OCI-LY3 (cell line): ENCODE measurements around the gene ZSCAN12.

Experiments used
- H2AFZ ChIP-seq: fragments of 200-600, 300-600 bp; shearing (Covaris generic); 2 replicates; pipeline ENCODE4 v1.6.0; 2014; ENCODE audit warnings: antibody characterized with exemption, low read depth, low read length
- H3K27ac ChIP-seq: fragments of 200-600, 300-600 bp; sonication (generic); 2 replicates; pipeline ENCODE4 v1.5.1; 2014; ENCODE audit warnings: mild to moderate bottlenecking, low read length, moderate library complexity, mixed read lengths
- H3K27me3 ChIP-seq: fragments of 200-600, 300-600 bp; sonication (generic); 2 replicates; pipeline ENCODE4 v1.6.1; 2014; ENCODE audit warnings: low read depth, low read length, mixed read lengths
- H3K36me3 ChIP-seq: fragments of 200-600, 300-600 bp; sonication (generic); replicated peaks from 2 replicates; pipeline ENCODE3; 2014; ENCODE audit warnings: low read depth, low read length, mixed read lengths
- H3K4me1 ChIP-seq: fragments of 300-600, 200-600 bp; sonication (generic); 2 replicates; pipeline ENCODE4 v1.6.1; 2014; ENCODE audit warnings: low read length, mixed read lengths
- H3K4me2 ChIP-seq: fragments of 200-600, 300-600 bp; sonication (generic); 2 replicates; pipeline ENCODE4 v1.6.1; 2014; ENCODE audit warnings: low read length, mixed read lengths
- H3K4me3 ChIP-seq: fragments of 300-600, 200-600 bp; sonication (generic); 2 replicates; pipeline ENCODE4 v1.5.1; 2014; ENCODE audit warnings: antibody characterized with exemption, mild to moderate bottlenecking, low read length, moderate library complexity
- H3K79me2 ChIP-seq: fragments of 300-600, 200-600 bp; shearing (Covaris generic); 2 replicates; pipeline ENCODE4 v1.6.1; 2014; ENCODE audit warnings: mild to moderate bottlenecking, low read length, mixed read lengths
- H3K9ac ChIP-seq: fragments of 300-600, 200-600 bp; shearing (Covaris generic); 2 replicates; pipeline ENCODE4 v1.6.0; 2014; ENCODE audit warnings: mild to moderate bottlenecking, low read length, moderate library complexity
- H3K9me3 ChIP-seq: fragments of 200-600, 300-600 bp; shearing (Covaris generic); 2 replicates; pipeline ENCODE4 v1.6.1; 2014; ENCODE audit warnings: low read length, mixed read lengths; ENCODE audit not compliant: insufficient read depth
- H4K20me1 ChIP-seq: fragments of 200-600, 300-600 bp; sonication (generic); 2 replicates; pipeline ENCODE4 v1.6.1; 2016; ENCODE audit warnings: low read length, mixed read lengths; ENCODE audit not compliant: insufficient read depth
- EZH2phosphoT487 ChIP-seq: fragments of 200-600 bp; shearing (Covaris generic); IDR thresholded peaks from 2 replicates; pipeline ENCODE4 v1.6.1; 2018; ENCODE audit warnings: antibody characterized with exemption, mixed run types, low read depth
- TF ChIP-seq, protein P1 (sequence below): fragments of 200-600, 300-600 bp; sonication (generic); IDR thresholded peaks from 2 replicates; pipeline ENCODE4 v1.5.1; 2014; ENCODE audit warnings: antibody characterized with exemption, low read length, low read depth

The ZSCAN12 gene

DNA sequence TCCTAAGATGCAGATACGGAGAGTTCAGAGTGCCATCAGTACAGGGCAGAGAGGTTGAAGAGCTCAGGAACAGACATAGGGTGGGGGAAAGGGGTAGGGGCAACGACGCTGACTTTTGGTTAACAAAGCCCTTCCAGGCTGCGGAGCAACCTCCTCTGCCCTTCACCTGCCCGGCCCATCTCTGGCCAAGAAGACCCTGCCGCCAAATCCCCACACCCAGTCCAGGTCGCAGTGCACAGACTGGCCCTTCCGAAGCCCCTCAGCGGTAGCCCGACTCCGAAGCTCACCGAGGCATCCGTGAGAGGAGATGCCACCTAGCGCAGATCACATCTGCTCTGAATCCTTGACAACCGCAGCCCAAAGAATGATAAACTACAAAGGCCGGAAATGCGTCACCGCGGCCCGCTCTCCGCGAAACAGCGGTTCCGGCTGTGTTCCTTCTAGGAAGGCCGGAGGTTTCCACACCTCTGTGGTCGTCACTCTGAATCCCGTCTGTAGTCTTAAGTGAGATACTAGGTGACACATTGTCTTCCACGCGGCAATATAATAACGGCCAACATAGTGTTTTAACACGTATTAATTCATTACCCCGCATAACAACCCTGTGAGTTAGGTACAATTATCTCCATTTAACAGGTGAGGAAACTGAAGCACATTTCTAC is 43.7 kb upstream of the ZSCAN12 start, which contains the start of gene ZSCAN23:
TSS of gene ZSCAN23 (minus strand) at position 380 of the 662 bp plus-strand sequence. CDS start 7,225 bp downstream, outside the sequence.
- H2AFZ ChIP-seq, result no peak within 1 kb of the TSS
- no peak within 1 kb of the TSS for H3K4me2 ChIP-seq

DNA sequence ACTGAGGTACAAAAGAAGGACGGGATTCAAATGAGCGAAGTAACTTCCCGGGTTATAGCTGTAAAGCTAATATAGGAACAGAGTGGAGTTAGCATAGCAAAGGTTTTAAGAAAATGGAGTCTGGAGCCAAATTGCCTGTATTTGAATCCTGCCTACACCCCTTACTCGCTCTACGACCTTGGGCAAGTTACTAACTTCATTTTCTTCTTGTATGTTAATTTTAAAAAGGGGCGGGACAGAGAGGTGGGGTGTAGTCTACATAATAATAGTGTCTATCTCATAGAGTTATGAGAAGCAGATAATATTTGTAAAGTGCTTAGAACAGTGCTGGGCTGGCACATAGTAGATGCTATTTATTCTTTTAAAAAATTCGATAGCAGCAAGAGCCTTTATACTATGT is 43.0 kb upstream of the ZSCAN12 start:
- Histone ChIP-seq H3K27me3 (no peaks in the 10 kb centered on the region), H3K36me3 (no peaks in the 10 kb centered on the region), H3K4me3 (no peak overlapping the region), H3K4me2 (no peak overlapping the region), H3K27ac (no peak overlapping the region), H3K4me1 (no peaks in the 10 kb centered on the region), H2AFZ (no peak overlapping the region), H3K9me3 (no peaks in the 10 kb centered on the region), H4K20me1 (no peaks in the 10 kb centered on the region), H3K79me2 (no peaks in the 10 kb centered on the region), H3K9ac (no peak overlapping the region)
- TF ChIP-seq, protein P1, sequence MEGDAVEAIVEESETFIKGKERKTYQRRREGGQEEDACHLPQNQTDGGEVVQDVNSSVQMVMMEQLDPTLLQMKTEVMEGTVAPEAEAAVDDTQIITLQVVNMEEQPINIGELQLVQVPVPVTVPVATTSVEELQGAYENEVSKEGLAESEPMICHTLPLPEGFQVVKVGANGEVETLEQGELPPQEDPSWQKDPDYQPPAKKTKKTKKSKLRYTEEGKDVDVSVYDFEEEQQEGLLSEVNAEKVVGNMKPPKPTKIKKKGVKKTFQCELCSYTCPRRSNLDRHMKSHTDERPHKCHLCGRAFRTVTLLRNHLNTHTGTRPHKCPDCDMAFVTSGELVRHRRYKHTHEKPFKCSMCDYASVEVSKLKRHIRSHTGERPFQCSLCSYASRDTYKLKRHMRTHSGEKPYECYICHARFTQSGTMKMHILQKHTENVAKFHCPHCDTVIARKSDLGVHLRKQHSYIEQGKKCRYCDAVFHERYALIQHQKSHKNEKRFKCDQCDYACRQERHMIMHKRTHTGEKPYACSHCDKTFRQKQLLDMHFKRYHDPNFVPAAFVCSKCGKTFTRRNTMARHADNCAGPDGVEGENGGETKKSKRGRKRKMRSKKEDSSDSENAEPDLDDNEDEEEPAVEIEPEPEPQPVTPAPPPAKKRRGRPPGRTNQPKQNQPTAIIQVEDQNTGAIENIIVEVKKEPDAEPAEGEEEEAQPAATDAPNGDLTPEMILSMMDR, result no peak
- no peak for TF ChIP-seq EZH2phosphoT487

More for the DNA sequence above, 43.7 kb upstream of the ZSCAN12 start, which contains the start of gene ZSCAN23:
- no peak within 1 kb of the TSS for H3K4me3 ChIP-seq
- H3K9ac ChIP-seq, result no peak within 1 kb of the TSS
- no peaks in the 10 kb centered on the region for H3K27me3 ChIP-seq
- H3K9me3 ChIP-seq, result no peaks in the 10 kb centered on the region
- H4K20me1 ChIP-seq, result no peaks in the 10 kb centered on the region
- H3K79me2 ChIP-seq, result no peaks in the 10 kb centered on the region
- no peak for TF ChIP-seq EZH2phosphoT487
- TF ChIP-seq, protein P1, result no peak
- no peak within 1 kb of the TSS for H3K27ac ChIP-seq
- no peaks in the 10 kb centered on the region for H3K36me3 ChIP-seq
- H3K4me1 ChIP-seq, result no peaks in the 10 kb centered on the region

DNA sequence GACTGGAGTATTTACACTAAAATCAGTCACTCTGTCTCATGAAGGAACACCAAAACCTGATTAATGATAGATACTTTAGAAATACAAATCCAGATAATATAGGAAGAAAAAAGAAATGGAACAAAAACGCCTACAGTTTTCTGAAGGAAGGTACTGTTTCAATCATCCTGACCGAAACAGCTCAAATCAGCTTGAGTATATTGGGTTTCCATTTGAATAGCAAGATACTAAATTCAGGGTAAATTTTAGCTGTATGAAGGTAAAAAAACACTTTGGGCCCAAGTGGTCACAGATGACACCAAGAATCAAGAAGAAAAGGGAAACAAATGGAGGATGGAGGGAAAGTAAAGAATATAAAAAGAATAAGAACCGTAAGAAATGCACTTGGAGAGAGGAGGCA is 36.9 kb upstream of the ZSCAN12 start:
- Histone ChIP-seq H3K36me3 (no peaks in the 10 kb centered on the region), H3K27me3 (no peaks in the 10 kb centered on the region; the same call in 1 of the 2 replicates), H3K79me2 (no peaks in the 10 kb centered on the region), H3K9ac (no peak overlapping the region), H3K4me2 (no peak overlapping the region), H3K9me3 (no peaks in the 10 kb centered on the region), H4K20me1 (no peaks in the 10 kb centered on the region), H3K27ac (no peak overlapping the region), H3K4me1 (no peaks in the 10 kb centered on the region), H2AFZ (no peak overlapping the region), H3K4me3 (no peak overlapping the region)
- TF ChIP-seq, protein P1, result no peak
- TF ChIP-seq EZH2phosphoT487, result no peak

DNA sequence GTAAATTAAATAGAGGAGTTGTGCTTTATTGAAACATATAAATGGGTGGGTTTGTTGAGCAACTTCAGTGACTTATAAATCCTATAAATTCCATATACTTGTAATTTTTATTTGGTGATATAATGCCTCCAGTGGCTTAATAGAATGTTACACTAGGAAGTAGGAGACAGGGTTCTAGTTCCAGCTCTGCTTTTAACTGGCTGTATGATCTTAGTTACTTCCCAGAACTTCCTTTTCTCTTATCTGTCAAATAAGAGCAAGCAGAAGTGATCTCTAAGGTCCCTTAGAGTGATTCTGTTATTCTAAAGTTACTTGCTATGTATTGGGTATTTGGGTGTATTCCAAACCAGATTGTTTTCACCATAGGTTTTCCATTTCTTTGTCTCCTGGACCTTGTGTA is 33.6 kb upstream of the ZSCAN12 start:
- TF ChIP-seq, protein P1, result no peak
- TF ChIP-seq EZH2phosphoT487, result no peak
- no peak overlapping the region for H2AFZ ChIP-seq
- no peak overlapping the region for H3K4me3 ChIP-seq
- H3K27me3 ChIP-seq, result no peaks in the 10 kb centered on the region; the same call in 1 of the 2 replicates
- H4K20me1 ChIP-seq, result no peaks in the 10 kb centered on the region
- H3K79me2 ChIP-seq, result no peaks in the 10 kb centered on the region
- no peak overlapping the region for H3K27ac ChIP-seq
- H3K4me2 ChIP-seq, result no peak overlapping the region
- H3K9ac ChIP-seq, result no peak overlapping the region
- no peaks in the 10 kb centered on the region for H3K36me3 ChIP-seq
- no peaks in the 10 kb centered on the region for H3K4me1 ChIP-seq
- H3K9me3 ChIP-seq, result no peaks in the 10 kb centered on the region
